K562 (cell line): ENCODE measurements around the gene C2CD2. TPM values are rescaled to one million over a fixed set of nuclear protein-coding genes. Genes with fewer than 3 reads are reported as not detected.

Experiments used
- BRD4 ChIP-seq: fragments of 200-600 bp; sonication (generic); IDR thresholded peaks from 2 replicates; pipeline ENCODE4 v1.6.1; 2017; ENCODE audit warnings: inconsistent platforms
- CSDE1 ChIP-seq, 2 experiments: fragments of 450-650 bp; IDR thresholded peaks; 2 replicates each; pipeline ENCODE4 v1.6.1; 2016; ENCODE audit warnings: mild to moderate bottlenecking in 1 of 2
- ELF4 ChIP-seq: fragments of 450-650 bp; formaldehyde crosslinking; IDR thresholded peaks from 2 replicates; pipeline ENCODE4 v1.4.0; 2022; ENCODE audit warnings: missing genetic modification characterization
- FOXK1 ChIP-seq: sonication (generic); formaldehyde crosslinking; IDR thresholded peaks from 2 replicates; pipeline ENCODE4 v1.8.0; 2022; ENCODE audit warnings: missing genetic modification reagents, mild to moderate bottlenecking, borderline replicate concordance
- FOXP1 ChIP-seq: sonication (generic); formaldehyde crosslinking; IDR thresholded peaks from 2 replicates; pipeline ENCODE4 v1.8.0; 2022; ENCODE audit warnings: mild to moderate bottlenecking, missing genetic modification reagents
- MBD2 ChIP-seq: sonication (generic); IDR thresholded peaks from 2 replicates; pipeline ENCODE4 v1.6.1; 2016; ENCODE audit warnings: low read depth, borderline replicate concordance
- MLX ChIP-seq, 2 experiments: fragments of 450-650 bp in 1 of 2; sonication (generic) in 1 of 2; formaldehyde crosslinking; conservative IDR thresholded peaks; 2 replicates each; pipeline versions ENCODE4 v1.4.0 to v1.8.1; 2020 to 2022; ENCODE audit warnings: mild to moderate bottlenecking in 1 of 2, missing genetic modification reagents in 1 of 2
- MYNN ChIP-seq, 2 experiments: sonication (generic); formaldehyde crosslinking in 1 of 2; IDR thresholded peaks; 2 replicates each; pipeline versions ENCODE4 v1.5.0 to v1.6.1; 2016 to 2020; ENCODE audit warnings: antibody characterized with exemption in 1 of 2, missing genetic modification reagents in 1 of 2
- NONO ChIP-seq, 2 experiments: fragments of 200-400 bp in 1 of 2; fragments of 450-650 bp in 1 of 2; formaldehyde crosslinking in 1 of 2; IDR thresholded peaks; 2 replicates each; pipeline ENCODE4 v1.6.1; 2017; ENCODE audit warnings: low read depth in 2 of 2, mild to moderate bottlenecking in 2 of 2, moderate library complexity in 2 of 2, low read length in 1 of 2
- POLR2G ChIP-seq: fragments of 200-400 bp; formaldehyde crosslinking; IDR thresholded peaks from 2 replicates; pipeline ENCODE4 v1.6.1; 2017; ENCODE audit warnings: low read depth, mild to moderate bottlenecking, antibody characterized with exemption, low read length, moderate library complexity
- PTBP1 ChIP-seq: fragments of 200-400 bp; formaldehyde crosslinking; IDR thresholded peaks from 2 replicates; pipeline ENCODE4 v1.6.1; 2017; ENCODE audit warnings: low read depth, low read length
- RBBP5 ChIP-seq: fragments of 200-600 bp; sonication (generic); IDR thresholded peaks from 2 replicates; pipeline ENCODE4 v1.6.1; 2012; ENCODE audit warnings: borderline replicate concordance, mild to moderate bottlenecking, low read length, control low read depth, inconsistent platforms; ENCODE audit not compliant: insufficient read depth, poor library complexity, severe bottlenecking
- SMARCA4 ChIP-seq: fragments of 450-650 bp; IDR thresholded peaks from 2 replicates; pipeline ENCODE4 v1.6.1; 2016
- SMC3 ChIP-seq: conservative IDR thresholded peaks from 2 replicates; pipeline ENCODE4 v1.6.1; 2011; ENCODE audit warnings: low read depth, low read length, improper control_type of control experiment; ENCODE audit not compliant: insufficient read depth
- TEAD4 ChIP-seq, 2 experiments: sonication (generic) in 1 of 2; formaldehyde crosslinking in 1 of 2; IDR thresholded peaks; 2 replicates each; pipeline versions ENCODE4 v1.6.1 to v1.8.0; 2012 to 2022; ENCODE audit warnings: borderline replicate concordance in 1 of 2, inconsistent platforms in 1 of 2, low read length in 1 of 2, mild to moderate bottlenecking in 1 of 2, missing genetic modification reagents in 1 of 2
- U2AF2 ChIP-seq: fragments of 200-400 bp; formaldehyde crosslinking; optimal IDR thresholded peaks from 2 replicates; pipeline ENCODE3; 2017; ENCODE audit warnings: low read depth, mild to moderate bottlenecking, low read length
- ZBTB7A ChIP-seq: IDR thresholded peaks from 2 replicates; pipeline ENCODE4 v1.6.1; 2011; ENCODE audit warnings: low read depth, mild to moderate bottlenecking, low read length, moderate library complexity, borderline replicate concordance; ENCODE audit not compliant: control insufficient read depth
- ZNF217 ChIP-seq: sonication (generic); formaldehyde crosslinking; IDR thresholded peaks from 2 replicates; pipeline ENCODE4 v1.8.0; 2022; ENCODE audit warnings: mild to moderate bottlenecking, missing genetic modification reagents
- ZNF740 ChIP-seq, 3 experiments: fragments of 200-800 bp in 1 of 3; sonication (Bioruptor generic) in 1 of 3; sonication (generic) in 1 of 3; formaldehyde crosslinking in 1 of 3; IDR thresholded peaks; 2 replicates each; pipeline versions ENCODE4 v1.6.1 to v1.8.0; 2016 to 2022; ENCODE audit warnings: mild to moderate bottlenecking in 2 of 3, missing compliant biosample characterization in 2 of 3, missing genetic modification characterization in 2 of 3, missing genetic modification reagents in 1 of 3
- ZSCAN29 ChIP-seq: fragments of 450-650 bp; IDR thresholded peaks from 2 replicates; pipeline ENCODE4 v1.6.1; 2017
- polyA plus RNA-seq, 8 experiments: library from polyadenylated mRNA; depleted of rRNA in 4 of 8; stranded (reverse) in 5 of 8; unstranded in 3 of 8; fragments of >200 nt; fragmentation: Nextera tagmentation in 2 of 8; fragmentation: Illumina TruSeq in 1 of 8; extraction: Ambion mirVana in 2 of 8; extraction: Trizol in 1 of 8; gene quantifications; 2 replicates each; pipeline versions ENCODE4 v1.2.1 to v1.2.3, GENCODE V29; 2011 to 2014; ENCODE audit warnings: inconsistent platforms in 1 of 8, missing spikeins in 1 of 8
- total RNA-seq, 7 experiments: library from RNA; depleted of rRNA in 6 of 7; stranded (reverse); fragments of >200 nt in 6 of 7; fragmentation: Illumina TruSeq in 2 of 7; extraction: Trizol in 2 of 7; gene quantifications; 2 replicates each; pipeline versions ENCODE4 v1.2.1 to v1.2.3, GENCODE V29; 2011 to 2021; ENCODE audit warnings: low replicate concordance in 1 of 7

The C2CD2 gene
- total and polyA plus RNA-seq, 9 of the 15 experiments (the other 6 are each of a cell fraction or from before 2014, with no cell fraction given): 1.3 to 21.6 (median 12.1) TPM

DNA sequence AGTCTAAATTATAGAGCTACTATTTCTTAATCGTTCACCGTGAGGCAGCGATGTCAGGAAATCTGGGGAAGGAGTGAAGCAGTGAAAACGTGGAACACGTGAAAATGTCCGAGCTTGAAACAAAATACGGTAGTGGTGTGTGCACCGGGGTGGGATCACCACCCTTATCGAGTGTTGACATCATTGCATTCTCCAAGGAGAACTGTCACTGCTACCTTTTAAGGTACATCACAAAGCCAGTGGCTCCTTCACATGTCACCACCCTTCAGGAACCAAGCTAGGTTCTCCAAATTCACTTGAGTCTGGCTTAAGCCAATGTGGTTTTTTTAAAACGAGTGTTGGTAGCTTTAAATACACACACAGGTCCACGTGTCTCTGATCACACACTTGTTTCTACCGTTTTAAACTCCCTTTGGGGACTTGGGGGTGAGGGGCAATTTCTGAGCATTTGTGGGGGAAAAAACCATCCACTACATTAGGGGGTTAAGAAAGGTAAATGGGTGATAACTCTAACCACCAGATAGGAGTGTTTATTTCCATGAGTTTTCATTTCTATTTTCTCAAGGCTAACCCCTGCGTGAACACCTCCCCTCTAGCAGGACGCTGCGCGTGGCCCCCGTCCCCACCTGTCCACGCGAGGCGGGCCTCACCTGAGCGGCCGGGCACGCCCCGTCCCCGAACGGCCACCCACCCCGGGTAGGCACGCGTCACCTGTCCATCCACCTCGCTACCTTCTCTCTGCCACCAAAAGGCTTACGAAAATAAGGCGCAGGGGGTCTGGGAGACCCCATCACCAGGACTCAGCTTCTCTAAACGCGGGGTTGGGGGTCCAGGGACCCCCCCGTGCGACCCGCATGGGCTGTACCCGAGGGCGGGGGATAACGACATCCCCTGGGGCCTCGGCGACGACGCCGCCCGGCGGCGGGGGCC lies 75.7 kb downstream of the C2CD2 start (continued):
- peak; percentile 26; the same call in 1 of the 2 replicates for TF ChIP-seq SMARCA4
- TF ChIP-seq PTBP1: no peak
- no peak for TF ChIP-seq ZNF217 (CRISPR knock-in tag)
- TF ChIP-seq MYNN (IDR thresholded peaks at IDR 0.05): no peak
- TF ChIP-seq MYNN (CRISPR knock-in tag; IDR thresholded peaks at IDR 0.05): no peak
- no peak for TF ChIP-seq FOXP1 (CRISPR knock-in tag)
- TF ChIP-seq MBD2: 0 out of 2 replicates have a peak, but pooled peaks have one; percentile 17
- TF ChIP-seq ZBTB7A: peak; percentile 99
- TF ChIP-seq RBBP5: peak; percentile 52
- no peak for TF ChIP-seq ZSCAN29
- TF ChIP-seq ZNF740 (CRISPR knock-in tag; IDR thresholded peaks at IDR 0.05): no peak
- TF ChIP-seq ZNF740 (tag; IDR thresholded peaks at IDR 0.05): no peak
- no peak for TF ChIP-seq SMC3
- no peak for TF ChIP-seq MLX (CRISPR knock-in tag; conservative IDR thresholded peaks at IDR 0.05)
- TF ChIP-seq TEAD4 (IDR thresholded peaks at IDR 0.05; ENCODE audit: low read length): peak; percentile 47; the same call in 1 of the 2 replicates
- TF ChIP-seq TEAD4 (CRISPR knock-in tag; IDR thresholded peaks at IDR 0.05; ENCODE audit: borderline replicate concordance): no peak
- TF ChIP-seq POLR2G: peak; percentile 73
- TF ChIP-seq NONO (IDR thresholded peaks at IDR 0.05; ENCODE audit: low read depth in 2 of 2, low read length in 1 of 2): no peak
- peak; percentile 45; the same call in 1 of the 2 replicates for TF ChIP-seq BRD4
- TF ChIP-seq U2AF2: no peak
- no peak for TF ChIP-seq FOXK1 (CRISPR knock-in tag)
- TF ChIP-seq ELF4 (CRISPR knock-in tag): no peak
- no peak for TF ChIP-seq CSDE1 (IDR thresholded peaks at IDR 0.05)
